DND-41 (cell line): ENCODE results near the gene FBRS.

Source experiments
- ATAC-seq: fragments of 200-7000 bp; cut with Tn5 transposase; 3 replicates; pipeline ENCODE4 v1.9.1; 2021; ENCODE audit warnings: low read depth; ENCODE audit not compliant: insufficient read depth
- DNase-seq: peaks from one replicate; pipeline ENCODE4 v3.0.0-alpha.2; 2020
- H2AFZ ChIP-seq: 2 replicates; pipeline ENCODE4 v1.6.0; 2012; ENCODE audit warnings: low read depth, low read length
- H3K27ac ChIP-seq: 2 replicates; pipeline ENCODE4 v1.5.1; 2012; ENCODE audit warnings: low read length, inconsistent platforms
- H3K27me3 ChIP-seq: fragments of 200-600 bp; sonication (generic); 2 replicates; pipeline ENCODE4 v1.6.0; 2012; ENCODE audit warnings: low read length, mild to moderate bottlenecking, inconsistent platforms; ENCODE audit not compliant: insufficient read depth, poor library complexity
- H3K36me3 ChIP-seq: 2 replicates; pipeline ENCODE4 v1.5.1; 2012; ENCODE audit warnings: low read length, inconsistent platforms; ENCODE audit not compliant: insufficient read depth
- H3K4me1 ChIP-seq: 2 replicates; pipeline ENCODE4 v1.5.1; 2012; ENCODE audit warnings: mild to moderate bottlenecking, low read length; ENCODE audit not compliant: insufficient read depth
- H3K4me2 ChIP-seq: 2 replicates; pipeline ENCODE4 v1.6.0; 2012; ENCODE audit warnings: mild to moderate bottlenecking, moderate library complexity, low read length, inconsistent platforms; ENCODE audit not compliant: insufficient read depth
- H3K4me3 ChIP-seq, 2 experiments: fragments of 200-600 bp in 1 of 2; shearing (Covaris generic) in 1 of 2; 2 replicates each; pipeline ENCODE4 v1.5.1; 2012 to 2016; ENCODE audit warnings: inconsistent platforms in 2 of 2, low read length in 2 of 2, mild to moderate bottlenecking in 2 of 2, low read depth in 1 of 2, moderate library complexity in 1 of 2
- H3K79me2 ChIP-seq: 2 replicates; pipeline ENCODE4 v1.6.0; 2012; ENCODE audit warnings: low read length, inconsistent platforms; ENCODE audit not compliant: insufficient read depth
- H3K9ac ChIP-seq: 2 replicates; pipeline ENCODE4 v1.6.0; 2012; ENCODE audit warnings: low read depth, mild to moderate bottlenecking, inconsistent platforms, low read length, moderate library complexity
- H3K9me3 ChIP-seq: 2 replicates; pipeline ENCODE4 v1.5.1; 2012; ENCODE audit warnings: low read length, moderate library complexity, mild to moderate bottlenecking, inconsistent platforms; ENCODE audit not compliant: insufficient read depth, severe bottlenecking
- H4K20me1 ChIP-seq: 2 replicates; pipeline ENCODE4 v1.6.0; 2012; ENCODE audit warnings: low read length; ENCODE audit not compliant: insufficient read depth
- EZH2 ChIP-seq: IDR thresholded peaks from 3 replicates; pipeline ENCODE4 v1.6.1; 2012; ENCODE audit warnings: borderline replicate concordance, low read depth, mild to moderate bottlenecking, moderate library complexity, low read length, inconsistent platforms; ENCODE audit not compliant: severe bottlenecking
- TF ChIP-seq, protein P1 (sequence below): IDR thresholded peaks from 2 replicates; pipeline ENCODE4 v1.5.1; 2012; ENCODE audit warnings: borderline replicate concordance, low read length, moderate library complexity, mild to moderate bottlenecking; ENCODE audit not compliant: poor library complexity, severe bottlenecking; ENCODE audit errors: extremely low read depth

The FBRS gene

DNA sequence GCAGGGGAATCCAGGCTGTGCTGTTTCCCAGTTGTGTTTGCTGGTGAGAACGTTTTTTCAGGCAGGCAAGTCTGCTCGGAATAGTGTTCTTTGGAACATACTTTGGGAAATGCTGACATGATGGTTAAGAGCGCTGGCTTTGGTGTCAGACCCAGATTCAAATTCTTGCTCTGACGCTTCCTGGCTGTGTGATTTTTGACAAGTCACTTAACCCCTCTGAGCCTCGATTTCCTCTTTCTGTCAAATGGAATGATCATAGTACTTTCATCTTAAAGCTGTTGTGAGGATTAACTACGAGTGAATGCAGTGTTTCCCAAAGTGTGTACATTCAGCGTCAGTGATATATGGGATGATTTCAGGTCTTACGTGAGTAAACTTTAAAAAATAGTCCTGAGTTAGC lies 4.8 kb downstream of the FBRS start:
- no peak for ATAC-seq
- peaks cover 52% of the 10 kb centered on the region for H4K20me1 ChIP-seq
- no peaks in the 10 kb centered on the region for H3K9me3 ChIP-seq
- no peak overlapping the region for H3K4me3 ChIP-seq
- H3K9ac ChIP-seq = 0 out of 2 replicates have a peak overlapping the region, but pooled peaks have one; percentile 0
- H3K79me2 ChIP-seq = peaks cover 51% of the 10 kb centered on the region
- H2AFZ ChIP-seq = no peak overlapping the region
- TF ChIP-seq EZH2 = no peak
- TF ChIP-seq, protein P1, sequence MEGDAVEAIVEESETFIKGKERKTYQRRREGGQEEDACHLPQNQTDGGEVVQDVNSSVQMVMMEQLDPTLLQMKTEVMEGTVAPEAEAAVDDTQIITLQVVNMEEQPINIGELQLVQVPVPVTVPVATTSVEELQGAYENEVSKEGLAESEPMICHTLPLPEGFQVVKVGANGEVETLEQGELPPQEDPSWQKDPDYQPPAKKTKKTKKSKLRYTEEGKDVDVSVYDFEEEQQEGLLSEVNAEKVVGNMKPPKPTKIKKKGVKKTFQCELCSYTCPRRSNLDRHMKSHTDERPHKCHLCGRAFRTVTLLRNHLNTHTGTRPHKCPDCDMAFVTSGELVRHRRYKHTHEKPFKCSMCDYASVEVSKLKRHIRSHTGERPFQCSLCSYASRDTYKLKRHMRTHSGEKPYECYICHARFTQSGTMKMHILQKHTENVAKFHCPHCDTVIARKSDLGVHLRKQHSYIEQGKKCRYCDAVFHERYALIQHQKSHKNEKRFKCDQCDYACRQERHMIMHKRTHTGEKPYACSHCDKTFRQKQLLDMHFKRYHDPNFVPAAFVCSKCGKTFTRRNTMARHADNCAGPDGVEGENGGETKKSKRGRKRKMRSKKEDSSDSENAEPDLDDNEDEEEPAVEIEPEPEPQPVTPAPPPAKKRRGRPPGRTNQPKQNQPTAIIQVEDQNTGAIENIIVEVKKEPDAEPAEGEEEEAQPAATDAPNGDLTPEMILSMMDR = no peak
- H3K36me3 ChIP-seq = peaks cover 81% of the 10 kb centered on the region
- no peak overlapping the region for H3K27ac ChIP-seq
- H3K27me3 ChIP-seq = no peaks in the 10 kb centered on the region
- H3K4me1 ChIP-seq = peaks cover 40% of the 10 kb centered on the region
- no peak for DNase-seq
- H3K4me2 ChIP-seq = peak overlapping the region; percentile 28

DNA sequence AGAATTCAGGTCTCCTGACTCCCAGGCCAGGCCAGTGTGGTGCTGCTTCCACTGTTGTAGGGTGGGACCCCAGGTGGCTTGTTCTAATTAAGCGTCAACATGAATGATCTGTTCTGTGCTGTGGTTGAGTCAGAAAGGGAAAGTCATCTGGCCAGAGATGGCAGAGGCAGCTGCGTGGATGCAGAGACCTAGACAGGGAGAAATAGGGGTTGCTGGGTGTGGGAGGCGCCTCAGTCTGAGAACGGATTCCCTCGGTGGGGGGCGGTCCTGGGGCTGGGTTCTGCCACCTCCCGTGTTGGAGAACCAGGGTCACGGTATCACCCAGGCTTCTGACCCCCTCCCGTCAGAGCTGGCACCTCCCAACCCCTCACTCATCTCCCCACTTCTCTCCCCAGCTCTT lies 5.6 kb downstream of the FBRS start:
- Histone ChIP-seq H3K4me2 (peak overlapping the region; percentile 31), H3K79me2 (peaks cover 51% of the 10 kb centered on the region), H3K27me3 (no peaks in the 10 kb centered on the region), H3K4me1 (peaks cover 40% of the 10 kb centered on the region), H4K20me1 (peaks cover 52% of the 10 kb centered on the region), H3K4me3 (no peak overlapping the region), H3K9ac (0 out of 2 replicates have a peak overlapping the region, but pooled peaks have one; percentile 0), H3K36me3 (peaks cover 89% of the 10 kb centered on the region), H3K27ac (no peak overlapping the region), H2AFZ (no peak overlapping the region), H3K9me3 (no peaks in the 10 kb centered on the region)
- DNase-seq (no peak), ATAC-seq (no peak)
- TF ChIP-seq, protein P1 = no peak

DNA sequence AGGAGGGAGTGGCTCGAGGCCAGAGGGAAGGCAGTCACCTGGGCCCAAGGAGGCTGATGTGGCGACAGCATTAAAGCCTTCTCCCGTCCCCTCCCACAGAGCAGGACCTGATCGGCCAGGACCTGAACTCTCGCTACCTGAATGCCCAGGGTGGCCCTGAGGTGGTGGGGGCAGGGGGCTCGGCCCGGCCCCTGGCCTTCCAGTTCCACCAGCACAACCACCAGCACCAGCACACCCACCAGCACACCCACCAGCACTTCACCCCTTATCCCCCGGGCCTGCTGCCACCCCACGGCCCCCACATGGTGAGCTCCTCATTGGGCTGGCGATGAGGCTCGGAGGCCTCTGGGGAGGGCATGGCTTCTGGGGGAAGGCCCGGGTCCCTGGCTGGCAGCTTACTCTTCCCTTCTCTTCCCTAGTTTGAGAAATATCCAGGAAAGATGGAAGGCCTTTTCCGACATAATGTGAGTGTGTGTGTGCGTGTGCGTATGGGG lies 6.4 kb downstream of the FBRS start:
- Histone ChIP-seq H3K36me3 (peaks cover 91% of the 10 kb centered on the region), H3K9ac (no peak overlapping the region), H2AFZ (no peak overlapping the region), H3K27ac (no peak overlapping the region), H3K79me2 (peaks cover 43% of the 10 kb centered on the region), H3K4me3 (no peak overlapping the region), H4K20me1 (peaks cover 52% of the 10 kb centered on the region), H3K4me2 (no peak overlapping the region), H3K4me1 (peaks cover 40% of the 10 kb centered on the region), H3K9me3 (no peaks in the 10 kb centered on the region), H3K27me3 (no peaks in the 10 kb centered on the region)
- no peak for TF ChIP-seq EZH2
- TF ChIP-seq, protein P1 = no peak
- DNase-seq (no peak), ATAC-seq (no peak)
